ENCODE results near the gene PC. TPM values are rescaled to one million over a fixed set of nuclear protein-coding genes. Genes with fewer than 3 reads are reported as not detected.
A peak's percentile ranks its signal among the peaks of the same experiment; 100 is the strongest.

The PC gene
- total RNA-seq, 1 experiment from 2014 or later = 24.5 TPM

GRCh38 chr11:66847461-66848232 is 110.5 kb downstream of the PC start:
- Histone ChIP-seq H3K4me2 (ENCODE audit: low read length) (no peak overlapping the region), H3K9me2 (replicated peaks; ENCODE audit: low read length) (no peaks in the 10 kb centered on the region), H2AFZ (ENCODE audit: low read length) (no peak overlapping the region), H3K4me3 (ENCODE audit: low read length) (no peak overlapping the region), H3K27me3 (ENCODE audit: low read length) (no peaks in the 10 kb centered on the region), H3K27ac (ENCODE audit: low read length) (no peak overlapping the region), H3K9me3 (ENCODE audit: low read length) (no peaks in the 10 kb centered on the region), H3F3A (ENCODE audit: low read length, unreplicated experiment) (no peaks in the 10 kb centered on the region), H3K36me3 (ENCODE audit: low read depth, low read length) (peaks cover 21% of the 10 kb centered on the region), H4K20me1 (ENCODE audit: low read length) (no peaks in the 10 kb centered on the region), H3K9ac (ENCODE audit: low read length) (no peak overlapping the region), H3K79me2 (ENCODE audit: low read length) (peaks cover 32% of the 10 kb centered on the region), H3K4me1 (ENCODE audit: insufficient read depth, low read length) (peaks cover 23% of the 10 kb centered on the region)
- intact Hi-C loops (cut with micrococcal nuclease) = no loop called here
- ATAC-seq (no peak), DNase-seq (no peak)
- BruUV-seq (replicated peaks) = no TSS peak
- ChIA-PET CTCF (no interaction called here), POLR2A (ENCODE audit: unreplicated experiment) (no interaction called here)
- TF ChIP-seq CTCF (conservative IDR thresholded peaks at IDR 0.05; ENCODE audit: low read depth, low read length) (no peak), EZH2phosphoT487 (IDR thresholded peaks at IDR 0.05; ENCODE audit: borderline replicate concordance, low read length) (no peak), EZH2 (IDR thresholded peaks at IDR 0.05; ENCODE audit: low read length, unreplicated experiment) (no peak)

- DNase-seq (peak; percentile 61), ATAC-seq (no peak)
- H3K4me3 ChIP-seq (ENCODE audit: low read length) = no peak overlapping the region
- TF ChIP-seq EZH2phosphoT487 (IDR thresholded peaks at IDR 0.05; ENCODE audit: borderline replicate concordance, low read length) (no peak), EZH2 (IDR thresholded peaks at IDR 0.05; ENCODE audit: low read length, unreplicated experiment) (no peak), CTCF (conservative IDR thresholded peaks at IDR 0.05; ENCODE audit: low read depth, low read length) (no peak)
- no peaks in the 10 kb centered on the region for H3F3A ChIP-seq (ENCODE audit: low read length, unreplicated experiment)
- H3K9me2 ChIP-seq (replicated peaks; ENCODE audit: low read length) = no peaks in the 10 kb centered on the region
- H3K27ac ChIP-seq (ENCODE audit: low read length) = 0 out of 2 replicates have a peak overlapping the region, but pooled peaks have one; percentile 2
- BruUV-seq (replicated peaks) = no TSS peak
- no peaks in the 10 kb centered on the region for H3K9me3 ChIP-seq (ENCODE audit: low read length)
- intact Hi-C loops (cut with micrococcal nuclease) = no loop called here
- H3K4me2 ChIP-seq (ENCODE audit: low read length) = no peak overlapping the region
- peaks cover 21% of the 10 kb centered on the region for H3K36me3 ChIP-seq (ENCODE audit: low read depth, low read length)
- ChIA-PET CTCF (interaction anchor here (0.6 kb wide), 1 partner anchor 9 kb away, joined by 3 read pairs; no protein-coding TSS in a partner anchor), POLR2A (ENCODE audit: unreplicated experiment) (no interaction called here)
- no peaks in the 10 kb centered on the region for H3K27me3 ChIP-seq (ENCODE audit: low read length)
- no peak overlapping the region for H2AFZ ChIP-seq (ENCODE audit: low read length)
- H3K79me2 ChIP-seq (ENCODE audit: low read length) = peaks cover 41% of the 10 kb centered on the region
- no peak overlapping the region for H3K9ac ChIP-seq (ENCODE audit: low read length)
- H4K20me1 ChIP-seq (ENCODE audit: low read length) = no peaks in the 10 kb centered on the region
- peaks cover 33% of the 10 kb centered on the region for H3K4me1 ChIP-seq (ENCODE audit: insufficient read depth, low read length)
Observed at GRCh38 chr11:66846671-66847091, 111.5 kb downstream of the PC start.

GRCh38 chr11:66845876-66846212 is 112.3 kb downstream of the PC start:
- ATAC-seq = no peak

More at GRCh38 chr11:66845876-66846212, 112.3 kb downstream of the PC start:
- BruUV-seq (replicated peaks) = no TSS peak
- no peak overlapping the region for H3K9ac ChIP-seq (ENCODE audit: low read length)
- no peaks in the 10 kb centered on the region for H3F3A ChIP-seq (ENCODE audit: low read length, unreplicated experiment)
- no peak overlapping the region for H3K4me3 ChIP-seq (ENCODE audit: low read length)
- peaks cover 35% of the 10 kb centered on the region for H3K4me1 ChIP-seq (ENCODE audit: insufficient read depth, low read length)
- no peak for DNase-seq
- no peak overlapping the region for H3K4me2 ChIP-seq (ENCODE audit: low read length)
- no peaks in the 10 kb centered on the region for H3K27me3 ChIP-seq (ENCODE audit: low read length)
- no peaks in the 10 kb centered on the region for H3K9me2 ChIP-seq (replicated peaks; ENCODE audit: low read length)
- no peaks in the 10 kb centered on the region for H4K20me1 ChIP-seq (ENCODE audit: low read length)
- no peak overlapping the region for H2AFZ ChIP-seq (ENCODE audit: low read length)
- H3K9me3 ChIP-seq (ENCODE audit: low read length) = no peaks in the 10 kb centered on the region
- CTCF ChIA-PET = interaction anchor here (0.6 kb wide), 1 partner anchor 10 kb away, joined by 3 read pairs; no protein-coding TSS in a partner anchor
- TF ChIP-seq CTCF (conservative IDR thresholded peaks at IDR 0.05; ENCODE audit: low read depth, low read length) (peak; percentile 17; the same call in 1 of the 2 replicates), EZH2 (IDR thresholded peaks at IDR 0.05; ENCODE audit: low read length, unreplicated experiment) (no peak)
- intact Hi-C loops (cut with micrococcal nuclease) = no loop called here
- H3K79me2 ChIP-seq (ENCODE audit: low read length) = peaks cover 45% of the 10 kb centered on the region
- POLR2A ChIA-PET (ENCODE audit: unreplicated experiment) = no interaction called here
- H3K36me3 ChIP-seq (ENCODE audit: low read depth, low read length) = peaks cover 21% of the 10 kb centered on the region
- no peak overlapping the region for H3K27ac ChIP-seq (ENCODE audit: low read length)

Measured in PC-3 (cell line).